A549 (cell line): Measurements from ENCODE around the gene PIGS. TPM values are rescaled to one million over a fixed set of nuclear protein-coding genes. Genes with fewer than 3 reads are reported as not detected.

Experiments used
- ATAC-seq, 2 experiments: fragments of 200-7000 bp in 1 of 2; fragments of >200 bp in 1 of 2; cut with Nextera tagmentation in 1 of 2; cut with Tn5 transposase in 1 of 2; 3 replicates each; pipeline versions ENCODE4 v1.8.0 to v1.9.1; 2018 to 2020; ENCODE audit warnings: mild to moderate bottlenecking in 1 of 2, moderate library complexity in 1 of 2
- CTCF ChIA-PET: fragments of 300-600 bp; sonication (Branson Sonifier 250); formaldehyde crosslinking; extraction: SDS; loops from one replicate; lab custom pipeline; 2021; ENCODE audit warnings: antibody characterized with exemption, inconsistent platforms; lab: Yijun Ruan, JAX
- POLR2A ChIA-PET: fragments of 350-600 bp; formaldehyde crosslinking; extraction: SDS; loops from one replicate; lab custom pipeline; 2021; ENCODE audit warnings: antibody characterized with exemption, inconsistent platforms; lab: Yijun Ruan, JAX
- DNase-seq, 2 experiments: peaks; one replicate each; pipeline versions ENCODE4 v3.0.0 to v3.0.0-alpha.2; 2011 to 2016; ENCODE audit warnings: low read depth in 1 of 2, low spot score in 1 of 2
- FAIRE-seq: peaks from 2 replicates; lab custom pipeline; 2011; peaks lifted over from hg19 to GRCh38; lab: Jason Lieb, UNC
- H3K27ac ChIP-seq, 2 experiments: fragments of >200 bp; sonication (Bioruptor Twin); formaldehyde crosslinking; 3 replicates each; pipeline ENCODE4 v1.5.1; 2016 to 2017
- H3K4me1 ChIP-seq: fragments of >200 bp; sonication (Bioruptor Twin); formaldehyde crosslinking; 3 replicates; pipeline ENCODE4 v1.6.1; 2016
- H3K4me2 ChIP-seq: fragments of >200 bp; sonication (Bioruptor Twin); formaldehyde crosslinking; 3 replicates; pipeline ENCODE4 v1.6.1; 2016
- H3K4me3 ChIP-seq: fragments of >200 bp; sonication (Bioruptor Twin); formaldehyde crosslinking; 3 replicates; pipeline ENCODE4 v1.5.1; 2016
- H3K9me3 ChIP-seq: fragments of >200 bp; sonication (Bioruptor Twin); formaldehyde crosslinking; 3 replicates; pipeline ENCODE4 v1.6.1; 2016
- BHLHE40 ChIP-seq: IDR thresholded peaks from 2 replicates; pipeline ENCODE4 v1.6.1; 2012; ENCODE audit warnings: low read depth, low read length, inconsistent platforms
- CBX2 ChIP-seq: fragments of 200-600 bp; sonication (generic); IDR thresholded peaks from 2 replicates; pipeline ENCODE4 v1.6.1; 2016; ENCODE audit warnings: low read depth, mild to moderate bottlenecking, borderline replicate concordance
- CHD2 ChIP-seq: fragments of 150-350 bp; IDR thresholded peaks from 2 replicates; pipeline ENCODE4 v1.6.1; 2014; ENCODE audit warnings: low read length; ENCODE audit not compliant: partially characterized antibody
- CHD4 ChIP-seq: fragments of 200-600 bp; sonication (generic); IDR thresholded peaks from 2 replicates; pipeline ENCODE4 v1.6.1; 2016; ENCODE audit warnings: antibody characterized with exemption, mild to moderate bottlenecking, borderline replicate concordance
- EHMT2 ChIP-seq: fragments of 200-600 bp; sonication (generic); IDR thresholded peaks from 2 replicates; pipeline ENCODE4 v1.6.1; 2016; ENCODE audit warnings: antibody characterized with exemption, low read depth, mild to moderate bottlenecking, moderate library complexity
- FOSB ChIP-seq: fragments of 250-450 bp; sonication (Bioruptor Pico); IDR thresholded peaks from 2 replicates; pipeline ENCODE4 v1.5.0; 2020; ENCODE audit warnings: mild to moderate bottlenecking, moderate library complexity
- FOSL2 ChIP-seq, 2 experiments: fragments of 450-650 bp in 1 of 2; fragments of >200 bp in 1 of 2; sonication (Bioruptor Twin) in 1 of 2; formaldehyde crosslinking; IDR thresholded peaks; 2 replicates each; pipeline versions ENCODE4 v1.5.0 to v1.6.1; 2016 to 2020; ENCODE audit warnings: mild to moderate bottlenecking in 1 of 2, moderate library complexity in 1 of 2
- HEYL ChIP-seq: fragments of 250-450 bp; sonication (Bioruptor Pico); IDR thresholded peaks from 2 replicates; pipeline ENCODE4 v1.8.0; 2021; ENCODE audit warnings: mild to moderate bottlenecking, moderate library complexity
- HOXA7 ChIP-seq: fragments of 250-450 bp; sonication (Bioruptor Pico); IDR thresholded peaks from 2 replicates; pipeline ENCODE4 v1.5.0; 2020; ENCODE audit warnings: mild to moderate bottlenecking, moderate library complexity
- HOXB13 ChIP-seq: fragments of 250-450 bp; sonication (Bioruptor Pico); IDR thresholded peaks from 2 replicates; pipeline ENCODE4 v1.5.0; 2020; ENCODE audit warnings: low read depth, mild to moderate bottlenecking, moderate library complexity
- HOXB5 ChIP-seq: fragments of 250-450 bp; sonication (Bioruptor Pico); IDR thresholded peaks from 2 replicates; pipeline ENCODE4 v1.5.0; 2020; ENCODE audit warnings: mild to moderate bottlenecking, moderate library complexity
- KDM1A ChIP-seq: fragments of 200-600 bp; sonication (generic); IDR thresholded peaks from 2 replicates; pipeline ENCODE4 v1.6.1; 2016; ENCODE audit warnings: low read depth, mild to moderate bottlenecking
- MAFK ChIP-seq: fragments of 450-650 bp; IDR thresholded peaks from 2 replicates; pipeline ENCODE4 v1.6.1; 2014; ENCODE audit not compliant: partially characterized antibody
- MAZ ChIP-seq: fragments of 150-350 bp; IDR thresholded peaks from 2 replicates; pipeline ENCODE4 v1.6.1; 2014; ENCODE audit warnings: antibody characterized with exemption, low read depth, low read length, borderline replicate concordance
- MYC ChIP-seq: IDR thresholded peaks from 2 replicates; pipeline ENCODE4 v1.6.1; 2012; ENCODE audit warnings: mild to moderate bottlenecking, inconsistent platforms, low read length, improper control_type of control experiment, borderline replicate concordance
- NPAS2 ChIP-seq: fragments of 250-450 bp; sonication (Bioruptor Pico); IDR thresholded peaks from 2 replicates; pipeline ENCODE4 v1.8.0; 2022; ENCODE audit warnings: mild to moderate bottlenecking, moderate library complexity, borderline replicate concordance
- NR3C1 ChIP-seq: fragments of >200 bp; sonication (Bioruptor Twin); formaldehyde crosslinking; IDR thresholded peaks from 3 replicates; pipeline ENCODE4 v1.6.1; 2017
- RCOR1 ChIP-seq: fragments of 150-350 bp; IDR thresholded peaks from 2 replicates; pipeline ENCODE4 v1.6.1; 2014; ENCODE audit warnings: antibody characterized with exemption, low read length, low read depth
- RNF2 ChIP-seq: fragments of 200-600 bp; sonication (generic); IDR thresholded peaks from 2 replicates; pipeline ENCODE4 v1.6.1; 2016; ENCODE audit warnings: low read depth, mild to moderate bottlenecking, antibody characterized with exemption, moderate library complexity, borderline replicate concordance
- SREBF2 ChIP-seq: fragments of 450-650 bp; IDR thresholded peaks from 2 replicates; pipeline ENCODE4 v1.6.1; 2014; ENCODE audit warnings: mild to moderate bottlenecking, moderate library complexity
- ZC3H11A ChIP-seq: fragments of 450-650 bp; IDR thresholded peaks from 2 replicates; pipeline ENCODE4 v1.6.1; 2014; ENCODE audit warnings: antibody characterized with exemption, mild to moderate bottlenecking
- WGBS: methylation state at CpG from one replicate; pipeline ENCODE4 v1.1.6; 2017; ENCODE audit errors: missing lambda C conversion rate; 5-methylcytosine and 5-hydroxymethylcytosine counted together
- polyA plus RNA-seq, 4 experiments: library from polyadenylated mRNA; depleted of rRNA in 3 of 4; stranded (reverse); fragments of >200 nt; fragmentation: RNase III in 1 of 4; extraction: RNeasy Plus Mini Kit Qiagen cat#74134 plus additional on column Dnase treatment in 1 of 4; gene quantifications; 2 replicates in 3 of 4; 3 replicates in 1 of 4; pipeline ENCODE4 v1.2.3, GENCODE V29; 2011 to 2017
- TF ChIP-seq, protein P1 (sequence below): fragments of >200 bp; sonication (Bioruptor Twin); formaldehyde crosslinking; IDR thresholded peaks from 3 replicates; pipeline ENCODE4 v1.5.1; 2016
- TF ChIP-seq, protein P2 (sequence below): fragments of 150-350 bp; IDR thresholded peaks from 2 replicates; pipeline ENCODE4 v1.6.1; 2014; ENCODE audit warnings: low read depth, mild to moderate bottlenecking, low read length
- TF ChIP-seq, protein P3 (sequence below): fragments of 450-650 bp; IDR thresholded peaks from 2 replicates; pipeline ENCODE4 v1.6.1; 2014; ENCODE audit warnings: antibody characterized with exemption
- TF ChIP-seq, protein P4 (sequence below): IDR thresholded peaks from 2 replicates; pipeline ENCODE4 v1.6.1; 2012; ENCODE audit warnings: low read depth, borderline replicate concordance
- TF ChIP-seq, protein P5 (sequence below): fragments of 250-450 bp; sonication (Bioruptor Pico); IDR thresholded peaks from 2 replicates; pipeline ENCODE4 v1.5.0; 2020; ENCODE audit warnings: low read depth, mild to moderate bottlenecking, moderate library complexity
- TF ChIP-seq, protein P6 (sequence below): fragments of 200-600 bp; sonication (generic); IDR thresholded peaks from 2 replicates; pipeline ENCODE4 v1.6.1; 2016; ENCODE audit warnings: antibody characterized with exemption, mild to moderate bottlenecking, moderate library complexity

Gene PIGS
- polyA plus RNA-seq, 2 of the 4 experiments (the other 2 are of a cell fraction), result 50.0 to 53.2 TPM

DNA sequence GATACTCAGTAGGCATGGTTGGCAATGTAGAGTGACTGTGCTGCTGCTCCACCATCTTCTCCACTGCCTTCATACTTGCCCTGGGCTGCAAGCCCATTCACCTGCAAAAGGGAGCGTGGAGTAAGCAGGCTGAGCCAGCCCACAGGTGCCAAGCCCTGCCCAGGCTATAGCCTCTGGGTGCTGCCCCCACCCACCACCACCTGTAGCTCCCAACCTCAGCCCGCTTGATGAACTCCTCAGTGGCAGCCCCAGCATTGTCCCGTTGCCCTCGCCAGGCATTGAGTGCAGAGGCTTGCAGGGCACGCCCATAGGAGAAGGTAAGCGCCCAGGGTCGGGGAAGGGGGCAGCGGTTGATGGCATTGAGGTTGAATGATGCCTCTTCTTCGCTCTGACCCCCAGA lies 2.2 kb upstream of the PIGS start:
- TF ChIP-seq CBX2 (no peak), CHD2 (no peak), MAFK (no peak), RNF2 (no peak), BHLHE40 (no peak), MAZ (no peak), NR3C1 (no peak), HOXA7 (CRISPR knock-in tag) (no peak), SREBF2 (no peak), HOXB13 (no peak), FOSB (CRISPR knock-in tag) (no peak), EHMT2 (no peak), CHD4 (no peak), HEYL (no peak), HOXB5 (CRISPR knock-in tag) (no peak)
- TF ChIP-seq, protein P1, sequence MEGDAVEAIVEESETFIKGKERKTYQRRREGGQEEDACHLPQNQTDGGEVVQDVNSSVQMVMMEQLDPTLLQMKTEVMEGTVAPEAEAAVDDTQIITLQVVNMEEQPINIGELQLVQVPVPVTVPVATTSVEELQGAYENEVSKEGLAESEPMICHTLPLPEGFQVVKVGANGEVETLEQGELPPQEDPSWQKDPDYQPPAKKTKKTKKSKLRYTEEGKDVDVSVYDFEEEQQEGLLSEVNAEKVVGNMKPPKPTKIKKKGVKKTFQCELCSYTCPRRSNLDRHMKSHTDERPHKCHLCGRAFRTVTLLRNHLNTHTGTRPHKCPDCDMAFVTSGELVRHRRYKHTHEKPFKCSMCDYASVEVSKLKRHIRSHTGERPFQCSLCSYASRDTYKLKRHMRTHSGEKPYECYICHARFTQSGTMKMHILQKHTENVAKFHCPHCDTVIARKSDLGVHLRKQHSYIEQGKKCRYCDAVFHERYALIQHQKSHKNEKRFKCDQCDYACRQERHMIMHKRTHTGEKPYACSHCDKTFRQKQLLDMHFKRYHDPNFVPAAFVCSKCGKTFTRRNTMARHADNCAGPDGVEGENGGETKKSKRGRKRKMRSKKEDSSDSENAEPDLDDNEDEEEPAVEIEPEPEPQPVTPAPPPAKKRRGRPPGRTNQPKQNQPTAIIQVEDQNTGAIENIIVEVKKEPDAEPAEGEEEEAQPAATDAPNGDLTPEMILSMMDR, result no peak
- TF ChIP-seq, protein P2, sequence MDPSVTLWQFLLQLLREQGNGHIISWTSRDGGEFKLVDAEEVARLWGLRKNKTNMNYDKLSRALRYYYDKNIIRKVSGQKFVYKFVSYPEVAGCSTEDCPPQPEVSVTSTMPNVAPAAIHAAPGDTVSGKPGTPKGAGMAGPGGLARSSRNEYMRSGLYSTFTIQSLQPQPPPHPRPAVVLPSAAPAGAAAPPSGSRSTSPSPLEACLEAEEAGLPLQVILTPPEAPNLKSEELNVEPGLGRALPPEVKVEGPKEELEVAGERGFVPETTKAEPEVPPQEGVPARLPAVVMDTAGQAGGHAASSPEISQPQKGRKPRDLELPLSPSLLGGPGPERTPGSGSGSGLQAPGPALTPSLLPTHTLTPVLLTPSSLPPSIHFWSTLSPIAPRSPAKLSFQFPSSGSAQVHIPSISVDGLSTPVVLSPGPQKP, result no peak
- TF ChIP-seq, protein P3, sequence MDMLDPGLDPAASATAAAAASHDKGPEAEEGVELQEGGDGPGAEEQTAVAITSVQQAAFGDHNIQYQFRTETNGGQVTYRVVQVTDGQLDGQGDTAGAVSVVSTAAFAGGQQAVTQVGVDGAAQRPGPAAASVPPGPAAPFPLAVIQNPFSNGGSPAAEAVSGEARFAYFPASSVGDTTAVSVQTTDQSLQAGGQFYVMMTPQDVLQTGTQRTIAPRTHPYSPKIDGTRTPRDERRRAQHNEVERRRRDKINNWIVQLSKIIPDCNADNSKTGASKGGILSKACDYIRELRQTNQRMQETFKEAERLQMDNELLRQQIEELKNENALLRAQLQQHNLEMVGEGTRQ, result no peak
- TF ChIP-seq, protein P4, sequence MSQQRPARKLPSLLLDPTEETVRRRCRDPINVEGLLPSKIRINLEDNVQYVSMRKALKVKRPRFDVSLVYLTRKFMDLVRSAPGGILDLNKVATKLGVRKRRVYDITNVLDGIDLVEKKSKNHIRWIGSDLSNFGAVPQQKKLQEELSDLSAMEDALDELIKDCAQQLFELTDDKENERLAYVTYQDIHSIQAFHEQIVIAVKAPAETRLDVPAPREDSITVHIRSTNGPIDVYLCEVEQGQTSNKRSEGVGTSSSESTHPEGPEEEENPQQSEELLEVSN, result no peak
- TF ChIP-seq, protein P5, sequence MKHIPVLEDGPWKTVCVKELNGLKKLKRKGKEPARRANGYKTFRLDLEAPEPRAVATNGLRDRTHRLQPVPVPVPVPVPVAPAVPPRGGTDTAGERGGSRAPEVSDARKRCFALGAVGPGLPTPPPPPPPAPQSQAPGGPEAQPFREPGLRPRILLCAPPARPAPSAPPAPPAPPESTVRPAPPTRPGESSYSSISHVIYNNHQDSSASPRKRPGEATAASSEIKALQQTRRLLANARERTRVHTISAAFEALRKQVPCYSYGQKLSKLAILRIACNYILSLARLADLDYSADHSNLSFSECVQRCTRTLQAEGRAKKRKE (CRISPR knock-in tag), result no peak
- no peak overlapping the region for H3K4me2 ChIP-seq
- no peak overlapping the region for H3K4me3 ChIP-seq
- FAIRE-seq, result no peak
- H3K27ac ChIP-seq, result no peak overlapping the region
- CTCF ChIA-PET, result interaction anchor here (1.0 to 3.8 kb wide), 6 partner anchors 12 to 72 kb away, joined by 3 to 24 read pairs (median 4); no protein-coding TSS in a partner anchor
- no peak for ATAC-seq
- peaks cover 30% of the 10 kb centered on the region for H3K4me1 ChIP-seq
- DNase-seq, result no peak
- no peaks in the 10 kb centered on the region for H3K9me3 ChIP-seq
- 93% methylated on average over 9 of the region's 9 CpGs for WGBS
- POLR2A ChIA-PET, result no interaction called here

DNA sequence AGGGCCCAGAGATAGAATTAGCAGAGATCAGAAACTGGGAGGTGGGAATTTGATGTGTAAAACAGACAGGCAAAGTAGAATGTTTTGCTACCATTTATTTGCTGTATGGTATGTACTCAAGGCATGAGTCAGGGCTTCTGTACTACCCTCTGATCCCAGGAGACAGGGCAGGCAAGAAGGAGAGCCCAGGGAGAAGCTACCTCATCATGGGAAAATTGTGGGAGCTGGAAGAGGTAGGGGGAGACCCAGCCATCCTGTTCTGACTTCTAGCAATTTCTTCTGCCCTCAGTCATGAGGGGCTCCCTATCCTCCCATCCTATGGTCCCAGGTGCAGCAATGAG lies 1.7 kb upstream of the PIGS start:
- Histone ChIP-seq H3K27ac (no peak overlapping the region), H3K9me3 (no peaks in the 10 kb centered on the region), H3K4me1 (peaks cover 30% of the 10 kb centered on the region), H3K4me2 (no peak overlapping the region), H3K4me3 (no peak overlapping the region)
- ChIA-PET POLR2A (no interaction called here), CTCF (interaction anchor here (1.0 to 3.8 kb wide), 8 partner anchors 12 to 80 kb away, joined by 3 to 24 read pairs (median 4); no protein-coding TSS in a partner anchor)
- ATAC-seq (no peak), DNase-seq (no peak), FAIRE-seq (no peak)
- TF ChIP-seq MYC (no peak), RCOR1 (no peak), BHLHE40 (no peak), ZC3H11A (no peak), FOSL2 (IDR thresholded peaks at IDR 0.05) (no peak), FOSL2 (CRISPR knock-in tag; IDR thresholded peaks at IDR 0.05) (no peak), FOSB (CRISPR knock-in tag) (no peak), NPAS2 (CRISPR knock-in tag) (no peak), KDM1A (no peak), HEYL (no peak)
- TF ChIP-seq, protein P2, result no peak
- TF ChIP-seq, protein P6, sequence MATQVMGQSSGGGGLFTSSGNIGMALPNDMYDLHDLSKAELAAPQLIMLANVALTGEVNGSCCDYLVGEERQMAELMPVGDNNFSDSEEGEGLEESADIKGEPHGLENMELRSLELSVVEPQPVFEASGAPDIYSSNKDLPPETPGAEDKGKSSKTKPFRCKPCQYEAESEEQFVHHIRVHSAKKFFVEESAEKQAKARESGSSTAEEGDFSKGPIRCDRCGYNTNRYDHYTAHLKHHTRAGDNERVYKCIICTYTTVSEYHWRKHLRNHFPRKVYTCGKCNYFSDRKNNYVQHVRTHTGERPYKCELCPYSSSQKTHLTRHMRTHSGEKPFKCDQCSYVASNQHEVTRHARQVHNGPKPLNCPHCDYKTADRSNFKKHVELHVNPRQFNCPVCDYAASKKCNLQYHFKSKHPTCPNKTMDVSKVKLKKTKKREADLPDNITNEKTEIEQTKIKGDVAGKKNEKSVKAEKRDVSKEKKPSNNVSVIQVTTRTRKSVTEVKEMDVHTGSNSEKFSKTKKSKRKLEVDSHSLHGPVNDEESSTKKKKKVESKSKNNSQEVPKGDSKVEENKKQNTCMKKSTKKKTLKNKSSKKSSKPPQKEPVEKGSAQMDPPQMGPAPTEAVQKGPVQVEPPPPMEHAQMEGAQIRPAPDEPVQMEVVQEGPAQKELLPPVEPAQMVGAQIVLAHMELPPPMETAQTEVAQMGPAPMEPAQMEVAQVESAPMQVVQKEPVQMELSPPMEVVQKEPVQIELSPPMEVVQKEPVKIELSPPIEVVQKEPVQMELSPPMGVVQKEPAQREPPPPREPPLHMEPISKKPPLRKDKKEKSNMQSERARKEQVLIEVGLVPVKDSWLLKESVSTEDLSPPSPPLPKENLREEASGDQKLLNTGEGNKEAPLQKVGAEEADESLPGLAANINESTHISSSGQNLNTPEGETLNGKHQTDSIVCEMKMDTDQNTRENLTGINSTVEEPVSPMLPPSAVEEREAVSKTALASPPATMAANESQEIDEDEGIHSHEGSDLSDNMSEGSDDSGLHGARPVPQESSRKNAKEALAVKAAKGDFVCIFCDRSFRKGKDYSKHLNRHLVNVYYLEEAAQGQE, result no peak
